GM21576 (cell line): ENCODE measurements around the gene KIRREL3.
A peak's percentile ranks its signal among the peaks of the same experiment; 100 is the strongest.

Source experiments
- ATAC-seq: cut with Tn5 transposase; IDR thresholded peaks from one replicate; pipeline ENCODE4 v1.9.1; 2021; ENCODE audit warnings: mild to moderate bottlenecking, moderate library complexity; ENCODE audit not compliant: unreplicated experiment

The KIRREL3 gene

DNA sequence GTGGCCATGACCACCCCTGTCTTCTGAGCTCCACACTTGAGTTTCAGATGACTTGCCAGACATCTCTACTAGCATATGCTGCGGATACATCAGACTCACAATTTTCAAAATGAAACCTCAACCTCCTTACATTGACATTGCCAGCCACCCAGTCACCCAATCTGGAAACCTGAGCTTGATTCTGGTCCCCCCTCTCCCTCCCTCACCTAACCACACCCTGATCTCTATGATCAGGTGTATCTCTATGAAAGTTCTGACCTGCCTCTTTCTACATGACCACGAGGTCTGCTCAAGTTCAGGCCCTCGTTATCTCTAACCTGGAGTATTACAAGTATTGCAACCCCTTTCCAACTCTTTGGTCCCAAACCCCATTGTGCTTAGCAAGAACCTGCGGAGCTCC lies 254.1 kb downstream of the KIRREL3 start:
- ATAC-seq = no peak

DNA sequence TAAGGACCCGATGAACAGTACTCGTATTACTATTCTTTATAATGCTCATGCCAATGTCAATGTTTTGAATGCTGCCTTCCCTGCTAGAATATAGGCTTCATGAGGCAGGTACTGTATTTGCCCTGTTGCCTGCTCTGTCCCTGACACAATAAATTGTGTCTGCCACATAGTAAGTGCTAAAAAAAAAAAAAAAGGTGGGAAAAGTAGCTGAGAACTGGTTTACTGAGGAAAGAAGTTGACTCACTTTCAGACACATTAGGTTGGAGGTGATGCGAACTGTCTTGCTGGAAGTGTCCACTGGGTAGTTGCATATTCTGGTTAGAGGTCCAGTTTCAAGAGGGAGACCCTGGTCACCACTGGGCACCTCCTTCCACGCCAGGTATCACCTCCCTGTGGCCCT lies 255.9 kb downstream of the KIRREL3 start:
- no peak for ATAC-seq

DNA sequence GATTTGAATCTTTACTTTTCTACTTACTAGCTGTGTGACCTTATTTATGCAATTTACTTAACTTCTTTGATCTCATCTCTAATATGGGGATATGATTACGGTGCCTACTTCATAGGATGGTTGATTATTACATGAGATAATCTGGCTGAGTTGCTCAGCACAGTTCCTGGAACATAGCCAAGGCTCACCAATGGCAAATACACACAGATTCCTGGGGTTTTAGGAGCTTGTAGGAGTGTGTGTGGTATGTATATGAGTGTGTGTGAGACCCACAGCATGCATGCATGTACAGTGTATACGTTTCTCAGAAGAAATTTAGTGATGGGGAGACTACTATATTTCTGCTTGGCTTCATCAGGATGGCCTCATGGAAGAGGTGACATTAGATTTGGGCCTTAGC lies 256.9 kb downstream of the KIRREL3 start:
- no peak for ATAC-seq

DNA sequence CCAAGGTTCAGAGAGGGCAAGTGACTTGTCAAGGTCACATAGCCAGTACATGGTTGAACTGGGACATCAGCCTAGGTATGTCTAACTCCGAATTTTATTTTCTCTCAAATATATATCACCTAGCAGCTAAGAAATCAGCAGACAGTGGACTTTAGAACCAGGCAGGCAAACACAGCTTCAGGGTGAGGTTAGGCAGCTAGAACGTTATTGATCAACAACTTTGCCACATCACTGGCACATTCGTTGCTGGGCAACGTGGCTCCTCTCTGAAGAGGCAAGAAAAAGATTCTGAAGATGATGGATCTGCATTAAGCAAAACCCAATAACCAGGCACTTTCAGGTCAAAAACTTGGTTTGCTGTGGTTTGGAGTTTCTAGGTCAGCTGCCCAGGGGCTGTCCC lies 258.0 kb downstream of the KIRREL3 start:
- ATAC-seq = no peak

DNA sequence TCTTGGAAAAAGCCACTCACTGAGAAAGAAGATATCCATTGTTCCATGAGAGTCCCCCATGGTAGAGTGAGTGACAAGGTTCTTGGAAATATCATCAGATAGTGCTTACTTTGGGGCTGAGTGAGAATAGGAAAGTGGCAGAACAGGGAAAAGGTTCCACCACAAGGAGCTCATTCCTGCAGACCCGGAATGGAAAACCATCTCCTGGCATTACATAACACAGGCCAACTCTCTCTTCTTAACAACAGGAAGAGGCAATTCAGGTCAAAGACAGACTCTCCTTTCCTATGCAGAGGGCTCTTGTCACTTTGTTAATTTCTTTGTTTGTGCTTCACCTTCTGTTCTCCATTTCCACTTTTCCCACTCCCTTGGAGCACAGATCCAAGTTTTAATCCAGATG lies 259.7 kb downstream of the KIRREL3 start:
- ATAC-seq = no peak

DNA sequence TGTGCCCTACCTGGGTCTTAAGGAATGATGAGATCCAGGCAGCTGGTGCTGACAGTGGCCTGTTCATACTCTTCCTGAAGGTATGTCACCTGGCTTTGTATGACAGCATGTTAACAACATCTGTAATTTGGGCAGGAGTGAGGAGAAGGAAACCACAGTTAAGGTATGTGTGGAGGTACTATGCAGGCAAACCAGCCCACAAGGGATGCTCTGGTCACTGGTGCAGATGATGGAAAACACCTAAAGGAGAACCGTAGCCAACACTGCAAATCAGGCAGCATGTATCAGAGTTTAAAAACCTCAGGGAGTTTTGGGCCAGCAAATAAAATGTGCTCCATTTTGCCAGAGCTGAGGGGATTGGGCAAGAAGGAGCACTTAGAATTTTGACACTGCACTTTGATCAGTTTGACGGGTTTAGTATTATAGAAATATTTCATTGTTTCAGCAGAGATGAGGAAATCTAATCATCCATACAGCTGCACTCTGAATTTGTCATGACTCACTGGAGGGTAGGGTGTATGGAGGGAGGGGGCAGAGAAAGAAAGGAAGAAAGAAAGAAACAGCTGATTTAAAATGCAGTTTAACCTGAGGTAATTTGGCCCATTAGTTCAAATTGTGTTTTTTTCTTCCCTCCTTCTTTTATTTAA lies 260.9 kb downstream of the KIRREL3 start:
- ATAC-seq = no peak

DNA sequence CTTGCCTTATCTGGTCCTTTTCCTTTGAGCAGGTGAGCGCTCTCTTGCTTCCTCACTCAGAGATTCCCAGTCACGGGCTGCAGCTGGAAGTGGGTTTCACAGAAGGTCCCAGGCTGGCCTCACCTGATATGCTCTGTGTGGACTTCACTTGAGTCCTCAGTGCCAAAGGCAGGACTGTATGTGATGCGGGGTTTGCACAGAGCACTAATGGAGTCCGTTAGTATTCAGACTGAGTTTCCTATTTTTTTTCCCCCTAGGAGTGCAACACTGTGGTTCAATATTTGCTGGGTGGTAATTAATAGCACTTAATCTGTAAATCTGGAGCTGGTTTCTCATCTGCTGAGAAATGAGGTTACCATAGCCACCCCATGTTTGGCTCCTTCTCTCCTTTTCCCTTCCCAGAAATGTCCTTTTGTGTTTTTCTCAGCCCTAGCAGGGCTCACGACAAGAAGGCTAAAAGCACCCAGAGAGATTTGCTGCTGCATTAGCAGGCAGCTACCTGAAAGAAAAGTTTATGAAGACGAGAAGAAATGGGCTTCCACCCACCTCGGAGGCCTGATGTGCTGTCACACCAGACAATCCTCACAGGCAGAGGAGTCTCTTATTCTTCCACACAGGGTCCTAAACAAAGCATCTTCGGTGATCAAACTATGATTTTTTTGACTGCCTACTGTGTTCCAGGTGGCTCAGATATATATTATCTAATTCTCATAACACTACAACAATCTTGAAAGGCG lies 262.1 kb downstream of the KIRREL3 start:
- no peak for ATAC-seq

DNA sequence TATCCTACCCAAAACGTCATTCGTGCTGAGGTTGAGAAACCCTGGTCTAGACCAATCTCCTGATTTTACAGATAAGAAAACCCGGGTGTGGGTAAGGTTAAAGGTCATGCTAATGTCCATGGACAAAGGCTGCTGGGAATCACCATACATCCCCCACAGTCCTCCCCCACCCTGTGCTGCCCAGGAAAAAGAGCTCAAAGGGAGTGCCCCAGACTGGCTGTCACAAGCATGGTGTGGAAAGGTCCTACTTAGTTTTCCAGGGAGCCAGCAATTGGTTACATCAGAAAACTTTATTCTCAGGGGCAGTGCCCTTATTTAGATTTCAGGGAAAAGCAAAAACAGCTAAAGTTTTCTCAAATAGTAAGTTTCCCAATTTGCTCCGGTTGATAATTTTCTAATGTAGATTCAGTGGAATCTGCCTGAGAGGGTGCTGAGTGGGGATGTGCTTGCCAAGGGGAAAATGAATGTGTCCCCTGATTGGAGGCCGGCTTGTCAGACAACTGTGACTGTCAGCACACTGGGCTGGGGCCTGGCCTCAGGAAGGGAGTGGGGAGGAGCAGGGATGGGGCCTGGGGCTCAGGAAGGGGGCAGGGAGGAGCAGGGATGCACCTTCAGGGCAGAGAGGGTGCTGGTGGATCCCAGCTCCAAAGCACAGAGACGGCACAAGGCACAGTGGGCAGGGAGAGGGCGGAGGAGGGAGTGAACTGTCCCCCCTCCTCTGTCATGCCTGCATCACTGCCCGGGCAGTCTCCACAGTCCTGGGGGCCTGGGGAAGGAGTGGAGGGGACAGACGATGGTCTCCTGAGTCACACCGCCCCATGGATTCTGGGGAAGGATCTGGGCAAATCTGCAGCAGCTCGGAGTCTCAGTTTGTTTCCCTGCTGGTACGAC lies 263.6 kb downstream of the KIRREL3 start:
- no peak for ATAC-seq

DNA sequence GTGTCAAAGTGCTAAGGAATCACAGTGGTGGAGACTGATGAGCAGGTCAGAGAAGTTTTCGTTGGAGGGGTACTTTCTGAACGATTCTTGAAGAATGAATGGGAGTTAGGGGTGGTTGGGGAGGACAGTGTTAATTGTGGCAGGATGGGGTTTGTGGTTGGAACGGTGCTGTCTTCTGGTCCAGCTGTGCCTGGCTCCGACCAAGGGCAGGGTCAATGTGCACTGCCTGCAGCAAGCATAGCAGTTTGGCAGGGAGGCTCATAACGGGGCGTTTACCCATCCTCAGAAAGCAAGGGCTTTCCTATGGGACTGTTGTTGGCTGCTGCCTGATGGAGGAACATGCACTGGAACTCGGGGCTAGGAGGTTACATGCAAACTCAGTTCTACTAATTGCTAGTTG lies 265.8 kb downstream of the KIRREL3 start:
- ATAC-seq = no peak

DNA sequence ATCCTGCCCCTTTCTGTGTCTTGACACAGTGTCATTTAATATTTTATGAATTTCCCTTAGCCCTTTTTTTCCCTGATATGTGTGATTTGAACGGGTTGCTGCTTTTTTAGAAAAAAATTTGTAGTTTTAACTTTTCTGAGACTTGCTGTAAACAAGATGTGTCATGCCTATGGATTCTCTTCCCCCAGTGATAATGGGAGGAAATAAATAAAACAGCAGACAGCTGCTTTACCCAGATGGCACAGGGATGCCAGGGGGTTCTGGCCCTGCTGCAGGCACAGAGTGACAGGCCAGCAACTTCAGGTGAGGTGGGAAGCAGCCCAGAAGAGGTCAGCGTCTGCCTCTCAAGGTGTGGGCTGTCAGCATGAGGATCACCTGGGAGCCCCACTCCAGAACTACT lies 266.9 kb downstream of the KIRREL3 start:
- no peak for ATAC-seq

DNA sequence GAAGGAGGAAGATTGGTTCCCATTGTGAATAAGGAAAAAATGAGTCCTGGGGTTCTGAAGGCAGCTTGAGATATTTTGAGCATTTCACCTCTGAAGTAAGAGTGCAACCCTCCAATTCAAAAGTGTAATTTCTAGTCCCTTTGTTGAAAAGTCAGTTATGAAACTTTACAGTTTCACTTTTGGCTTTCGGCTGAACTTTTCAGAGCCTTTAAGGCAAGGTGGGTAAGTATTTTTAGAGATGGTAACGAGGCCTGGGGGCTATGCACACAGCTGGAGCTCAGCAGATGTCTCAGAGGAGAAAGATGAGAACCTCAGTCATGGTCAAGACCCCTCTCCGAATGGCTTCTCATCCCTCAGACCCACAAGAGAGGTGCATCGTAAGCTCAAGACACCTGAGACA lies 267.6 kb downstream of the KIRREL3 start:
- peak; percentile 87 for ATAC-seq

DNA sequence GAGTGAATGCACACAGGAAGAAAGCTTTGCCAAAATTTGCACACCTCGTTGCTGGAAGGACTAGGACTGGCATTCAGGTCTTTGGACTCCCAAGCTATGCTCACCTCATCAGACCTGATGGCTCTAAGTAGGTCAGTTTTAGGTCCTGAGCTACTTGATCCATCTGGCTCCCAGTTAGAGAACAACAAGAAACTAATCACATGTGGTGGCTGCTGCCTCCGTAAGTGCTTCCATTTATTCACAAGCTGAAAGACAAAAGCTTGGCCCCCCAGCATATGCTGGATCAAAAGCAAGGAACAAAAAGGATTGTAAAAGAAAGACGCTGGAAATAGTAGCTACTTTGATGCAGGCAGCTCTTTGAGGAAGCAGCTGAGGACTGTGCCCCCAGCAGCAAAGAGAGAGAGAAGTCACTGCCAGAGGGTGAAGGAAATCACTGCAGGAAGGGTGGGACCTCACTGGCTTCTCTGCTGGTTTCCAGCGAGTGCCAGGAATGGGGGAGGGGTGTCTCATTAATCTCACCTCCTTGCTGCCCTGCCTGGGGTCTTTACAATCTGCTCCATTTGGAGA lies 268.9 kb downstream of the KIRREL3 start:
- no peak for ATAC-seq

DNA sequence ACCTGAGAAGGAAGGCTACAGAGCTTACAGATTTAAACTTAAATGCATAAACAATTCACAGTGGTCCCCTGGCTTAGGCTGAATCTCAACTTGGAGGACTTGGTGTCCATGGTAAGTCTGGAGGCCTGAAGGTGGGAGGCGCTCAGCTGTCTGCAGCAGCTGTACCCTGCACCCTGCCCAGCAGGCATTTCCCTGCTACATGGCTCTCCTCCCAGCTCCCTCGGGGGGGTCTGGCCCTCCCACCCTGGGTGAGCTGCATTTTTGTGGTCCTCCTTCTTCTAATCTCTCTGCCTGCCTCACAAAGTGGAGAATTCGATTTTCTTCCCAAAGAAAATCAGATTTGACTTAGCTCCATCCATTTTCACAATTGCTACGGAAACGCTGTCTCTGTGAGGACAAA lies 273.2 kb downstream of the KIRREL3 start:
- no peak for ATAC-seq

DNA sequence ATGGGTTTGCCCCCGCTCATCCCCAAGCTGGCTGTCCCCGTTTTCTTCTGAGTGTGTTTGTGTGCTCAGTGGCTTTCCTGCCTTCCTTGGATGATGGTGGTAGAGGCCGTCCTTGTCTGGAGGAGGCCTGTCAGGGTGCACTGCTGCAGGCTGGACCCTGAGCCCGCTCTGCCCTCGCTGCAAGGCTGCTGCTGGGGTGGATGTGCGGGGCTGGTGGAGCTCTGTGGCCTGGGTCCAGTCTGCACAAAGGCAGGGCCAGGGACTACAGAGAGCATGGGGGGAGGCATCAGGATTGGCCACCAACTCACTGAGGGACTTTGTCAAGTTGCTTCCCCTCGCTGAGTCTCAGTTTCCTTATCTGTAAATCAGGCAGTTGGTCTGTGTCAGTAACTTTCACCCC lies 275.0 kb downstream of the KIRREL3 start:
- ATAC-seq = no peak

DNA sequence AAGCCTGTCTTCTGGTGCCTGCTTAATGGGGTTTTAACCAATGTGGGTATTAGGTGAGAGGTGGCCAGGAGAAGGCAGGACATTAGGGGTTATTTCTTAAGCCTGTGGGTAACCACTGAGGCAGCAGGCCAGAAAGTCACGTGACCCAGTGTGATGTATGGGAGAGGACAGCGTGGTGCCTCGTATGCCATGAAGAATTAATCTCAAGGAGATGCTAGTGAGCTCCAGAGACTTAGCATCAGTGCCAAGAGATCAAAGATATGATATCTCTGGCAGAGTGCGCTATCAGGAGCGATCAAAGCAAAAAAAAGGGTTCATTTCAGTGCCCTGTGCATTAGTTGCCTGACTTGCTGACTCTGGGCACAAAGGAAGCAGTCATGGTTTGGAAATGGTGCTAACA lies 275.5 kb downstream of the KIRREL3 start:
- ATAC-seq = no peak

DNA sequence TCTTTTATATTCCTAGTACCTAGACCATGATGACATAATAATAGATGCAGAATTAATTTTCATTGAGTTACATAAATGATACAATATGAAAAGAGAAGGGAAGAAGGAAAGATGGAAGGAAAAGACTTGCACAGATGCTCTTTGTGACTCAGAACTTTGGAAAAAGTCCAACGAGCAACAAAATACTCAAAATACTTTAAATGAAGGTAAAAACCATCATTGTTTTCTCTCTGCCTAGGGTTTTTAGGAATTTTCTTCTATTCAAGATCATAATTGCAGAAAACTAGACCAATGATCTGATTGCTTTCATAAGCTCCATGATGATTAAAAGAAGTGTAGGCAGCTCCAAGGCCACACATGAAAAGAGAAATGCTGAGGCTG lies 276.9 kb downstream of the KIRREL3 start:
- ATAC-seq = no peak

DNA sequence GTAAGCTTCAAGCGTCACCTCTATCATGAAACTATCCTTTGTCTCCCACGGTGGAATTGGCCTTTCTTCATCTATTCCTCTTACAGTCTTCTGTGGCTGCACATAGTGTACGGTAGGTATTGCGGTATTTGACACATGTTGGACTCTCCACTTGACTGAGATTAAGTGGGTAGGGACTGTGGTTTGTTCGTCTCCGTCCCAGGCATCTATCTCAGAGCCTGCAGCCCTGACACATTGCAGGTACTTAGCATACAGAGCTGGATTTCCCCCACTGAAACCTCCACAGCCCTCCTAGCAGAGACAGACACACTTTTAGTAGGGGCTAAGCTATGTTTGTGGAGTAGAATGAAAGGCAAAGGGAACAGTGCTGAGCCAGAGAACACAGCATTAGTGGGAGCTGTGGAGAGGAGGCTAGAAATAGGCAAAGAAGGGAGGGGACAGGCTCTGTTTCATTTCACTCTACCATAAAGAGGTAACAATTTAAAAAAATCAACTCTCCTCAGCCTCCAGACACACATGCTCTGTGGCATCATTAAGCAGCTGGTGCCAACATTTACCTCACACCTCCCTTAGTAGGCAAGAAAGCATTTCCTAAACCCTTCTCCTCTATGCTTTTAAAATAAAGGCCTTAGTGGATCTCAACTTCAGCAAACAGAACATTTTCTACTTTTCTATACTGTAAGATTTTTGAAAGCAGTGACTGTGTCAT lies 277.5 kb downstream of the KIRREL3 start:
- ATAC-seq = no peak

DNA sequence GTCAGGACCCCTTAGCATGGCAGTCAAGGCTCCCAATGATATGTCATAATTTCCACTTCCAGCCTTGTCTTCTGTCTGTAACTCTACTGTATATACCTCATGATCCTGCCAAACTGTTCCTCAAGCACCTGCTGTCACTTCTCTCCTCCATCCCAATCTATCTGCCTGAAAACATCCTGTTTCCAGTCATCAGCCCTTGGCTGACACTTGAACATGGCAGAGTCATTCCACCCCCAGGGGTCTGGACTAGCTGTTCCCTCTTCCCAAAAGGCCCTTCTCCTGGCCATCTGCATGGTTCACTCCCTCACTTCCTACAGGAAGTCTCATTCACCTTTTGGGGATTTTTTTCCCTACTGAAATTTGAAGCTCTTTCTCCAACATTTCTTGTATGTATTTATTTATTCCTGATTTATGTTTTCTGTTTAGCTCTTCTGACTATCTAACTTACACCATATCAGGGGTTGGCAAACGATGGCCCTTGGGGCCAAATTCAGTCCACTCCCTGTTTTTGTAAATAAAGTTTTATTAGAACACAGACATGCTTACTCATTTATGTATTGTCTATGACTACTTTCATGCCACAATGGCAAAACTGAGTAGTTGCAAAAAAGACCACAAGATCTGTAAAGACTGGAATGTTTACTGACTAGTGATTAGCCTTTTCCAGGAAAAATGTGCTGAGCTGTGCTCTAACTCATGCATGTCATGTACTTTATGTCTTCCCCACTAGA lies 278.4 kb downstream of the KIRREL3 start:
- no peak for ATAC-seq

DNA sequence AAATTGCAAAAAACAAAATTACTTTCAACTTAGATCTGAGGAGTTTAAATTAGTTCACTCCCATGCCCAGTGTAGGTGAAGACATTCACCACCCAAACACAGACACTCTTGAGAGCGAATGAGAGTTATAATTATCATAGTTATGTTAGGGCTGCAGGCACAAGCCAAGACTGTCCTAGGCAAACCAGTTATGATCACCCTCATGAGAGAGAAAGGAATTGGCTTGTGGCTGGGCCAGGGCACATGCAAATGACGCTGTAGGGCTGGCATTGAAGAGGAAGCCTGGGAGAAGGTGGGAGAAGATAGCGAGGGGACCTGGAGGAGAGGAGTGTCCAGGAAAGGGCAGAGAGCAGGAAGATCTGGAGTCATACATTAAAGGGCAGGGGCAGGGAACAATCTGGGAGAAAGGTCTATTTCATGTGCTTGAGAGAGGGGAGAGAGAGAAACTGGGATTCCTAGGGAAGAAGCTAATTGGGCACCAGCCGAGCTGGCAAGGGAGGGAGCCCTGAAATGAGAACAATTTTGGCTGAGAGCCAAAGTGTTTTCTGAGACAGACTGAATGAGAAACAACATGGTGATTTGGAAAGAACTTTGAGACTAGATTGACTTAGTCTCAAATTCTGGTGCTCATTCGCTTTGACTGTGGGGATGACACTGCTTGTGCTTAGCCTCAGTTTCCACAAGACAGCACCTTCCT lies 279.9 kb downstream of the KIRREL3 start:
- no peak for ATAC-seq

DNA sequence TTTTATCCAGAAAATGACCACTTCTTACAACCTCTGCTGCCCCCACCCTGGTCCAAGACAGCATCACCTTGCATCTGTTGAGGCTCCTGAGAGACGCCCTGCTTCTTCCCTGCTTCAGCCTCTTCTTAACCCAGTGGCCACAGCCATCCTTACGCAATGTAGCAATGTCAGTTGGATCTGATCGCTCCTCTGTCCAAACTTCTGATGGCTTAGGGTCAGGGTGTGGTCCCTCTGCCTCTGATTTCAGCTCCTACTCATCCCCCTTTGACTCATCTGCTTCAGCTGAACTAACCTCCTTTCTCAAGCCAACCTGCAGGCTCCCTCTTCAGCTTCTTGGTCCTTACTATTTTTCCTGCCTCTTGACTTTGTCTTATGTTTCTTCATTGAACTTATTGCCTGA lies 280.8 kb downstream of the KIRREL3 start:
- no peak for ATAC-seq
